GM19395 (cell line): ENCODE measurements around the gene FKBP3.
"Not testable (repeated sequence)": the region's sequence is repeated elsewhere in the genome, so short reads cannot be mapped to it uniquely, and the experiment has no call there.

Source experiments
- ATAC-seq: cut with Tn5 transposase; IDR thresholded peaks from one replicate; pipeline ENCODE4 v1.9.1; 2021; ENCODE audit warnings: mild to moderate bottlenecking, moderate library complexity; ENCODE audit not compliant: unreplicated experiment

Gene FKBP3

GRCh38 chr14:45114327-45114726, 20.0 kb downstream of the FKBP3 start:
- no peak for ATAC-seq

GRCh38 chr14:45112896-45113781, 21.1 kb downstream of the FKBP3 start:
- no peak for ATAC-seq

GRCh38 chr14:45104561-45104960, 29.7 kb downstream of the FKBP3 start:
- ATAC-seq: no peak

- ATAC-seq: no peak
Observed at GRCh38 chr14:45103806-45104205, 30.5 kb downstream of the FKBP3 start.

GRCh38 chr14:45096218-45096617, 38.1 kb downstream of the FKBP3 start:
- ATAC-seq: no peak

GRCh38 chr14:45095143-45095542, 39.1 kb downstream of the FKBP3 start:
- ATAC-seq: no peak

- ATAC-seq: no peak
Observed at GRCh38 chr14:45094275-45094674, 40.0 kb downstream of the FKBP3 start.

- ATAC-seq: no peak
Observed at GRCh38 chr14:45091710-45092109, 42.6 kb downstream of the FKBP3 start.

- ATAC-seq: peak; percentile 76
Observed at GRCh38 chr14:45089813-45090212, 44.5 kb downstream of the FKBP3 start.

- peak; percentile 12 for ATAC-seq
Observed at GRCh38 chr14:45084946-45085346, 49.3 kb downstream of the FKBP3 start.

GRCh38 chr14:45083976-45084722, 50.1 kb downstream of the FKBP3 start, which contains the start of gene PRPF39:
PRPF39 (plus strand) TSS chr14:45084116; CDS start chr14:45095240, 11,124 bp downstream.
- peak; percentile 93 for ATAC-seq

- ATAC-seq: peak; percentile 30
Observed at GRCh38 chr14:45083617-45083975, 50.7 kb downstream of the FKBP3 start.

GRCh38 chr14:45082420-45082819, 51.9 kb downstream of the FKBP3 start:
- ATAC-seq: no peak

- ATAC-seq: not testable (repeated sequence)
Observed at GRCh38 chr14:45081096-45081495, 53.2 kb downstream of the FKBP3 start.

GRCh38 chr14:45080416-45080968, 53.8 kb downstream of the FKBP3 start:
- ATAC-seq: not testable (repeated sequence)

- ATAC-seq: no peak
Observed at GRCh38 chr14:45078323-45078722, 56.0 kb downstream of the FKBP3 start.

GRCh38 chr14:45073231-45073879, 60.9 kb downstream of the FKBP3 start:
- no peak for ATAC-seq

- no peak for ATAC-seq
Observed at GRCh38 chr14:45072126-45072525, 62.2 kb downstream of the FKBP3 start.

- ATAC-seq: no peak
Observed at GRCh38 chr14:45070215-45070614, 64.1 kb downstream of the FKBP3 start.

GRCh38 chr14:45068396-45068795, 65.9 kb downstream of the FKBP3 start:
- ATAC-seq: no peak

GRCh38 chr14:45066667-45067066, 67.6 kb downstream of the FKBP3 start:
- no peak for ATAC-seq
